DND-41 (cell line): ENCODE measurements around the gene THRB.

Experiments used
- EZH2 ChIP-seq: IDR thresholded peaks from 3 replicates; pipeline ENCODE4 v1.6.1; 2012; ENCODE audit warnings: borderline replicate concordance, low read depth, mild to moderate bottlenecking, moderate library complexity, low read length, inconsistent platforms; ENCODE audit not compliant: severe bottlenecking
- TF ChIP-seq, protein P1 (sequence below): IDR thresholded peaks from 2 replicates; pipeline ENCODE4 v1.5.1; 2012; ENCODE audit warnings: borderline replicate concordance, low read length, moderate library complexity, mild to moderate bottlenecking; ENCODE audit not compliant: poor library complexity, severe bottlenecking; ENCODE audit errors: extremely low read depth

DNA sequence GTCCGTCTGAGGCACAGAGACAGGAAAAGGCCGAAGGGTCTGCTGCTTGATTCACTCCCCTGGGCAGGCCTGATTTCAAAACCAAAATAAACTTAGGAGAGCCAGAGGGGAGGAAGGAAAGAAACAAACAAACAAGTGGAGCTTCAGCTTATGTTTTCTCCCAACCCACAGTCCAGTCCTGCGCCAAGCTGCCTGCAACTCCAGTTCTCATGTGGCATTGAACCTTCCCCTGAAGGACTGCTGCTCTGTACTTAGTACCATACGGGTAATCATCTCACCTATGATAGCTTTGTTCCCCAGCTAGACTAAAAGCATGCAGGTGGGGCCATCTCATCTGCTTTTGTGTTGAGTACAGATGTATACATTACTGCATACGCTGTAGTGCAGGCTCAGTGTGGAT is 236.4 kb downstream of the THRB start:
- TF ChIP-seq, protein P1, sequence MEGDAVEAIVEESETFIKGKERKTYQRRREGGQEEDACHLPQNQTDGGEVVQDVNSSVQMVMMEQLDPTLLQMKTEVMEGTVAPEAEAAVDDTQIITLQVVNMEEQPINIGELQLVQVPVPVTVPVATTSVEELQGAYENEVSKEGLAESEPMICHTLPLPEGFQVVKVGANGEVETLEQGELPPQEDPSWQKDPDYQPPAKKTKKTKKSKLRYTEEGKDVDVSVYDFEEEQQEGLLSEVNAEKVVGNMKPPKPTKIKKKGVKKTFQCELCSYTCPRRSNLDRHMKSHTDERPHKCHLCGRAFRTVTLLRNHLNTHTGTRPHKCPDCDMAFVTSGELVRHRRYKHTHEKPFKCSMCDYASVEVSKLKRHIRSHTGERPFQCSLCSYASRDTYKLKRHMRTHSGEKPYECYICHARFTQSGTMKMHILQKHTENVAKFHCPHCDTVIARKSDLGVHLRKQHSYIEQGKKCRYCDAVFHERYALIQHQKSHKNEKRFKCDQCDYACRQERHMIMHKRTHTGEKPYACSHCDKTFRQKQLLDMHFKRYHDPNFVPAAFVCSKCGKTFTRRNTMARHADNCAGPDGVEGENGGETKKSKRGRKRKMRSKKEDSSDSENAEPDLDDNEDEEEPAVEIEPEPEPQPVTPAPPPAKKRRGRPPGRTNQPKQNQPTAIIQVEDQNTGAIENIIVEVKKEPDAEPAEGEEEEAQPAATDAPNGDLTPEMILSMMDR: no peak
- no peak for TF ChIP-seq EZH2
